MM.1S (cell line): ENCODE data around the gene HIPK1.

Source experiments
- DNase-seq: peaks from one replicate; pipeline ENCODE4 v3.0.0-alpha.2; 2015
- H2AFZ ChIP-seq: fragments of 300-600 bp; sonication (generic); 2 replicates; pipeline ENCODE4 v1.6.0; 2016; ENCODE audit warnings: antibody characterized with exemption, low read length
- H3F3A ChIP-seq: fragments of 300-600 bp; sonication (generic); 2 replicates; pipeline ENCODE4 v1.6.1; 2016; ENCODE audit warnings: mild to moderate bottlenecking, antibody characterized with exemption, low read length, moderate library complexity, mixed read lengths; ENCODE audit not compliant: insufficient read depth
- H3K27ac ChIP-seq: fragments of 300-600 bp; sonication (generic); 2 replicates; pipeline ENCODE4 v1.5.1; 2016; ENCODE audit warnings: mild to moderate bottlenecking, low read length
- H3K27me3 ChIP-seq: fragments of 300-600 bp; sonication (generic); replicated peaks from 2 replicates; pipeline ENCODE4 v1.6.0; 2016; ENCODE audit warnings: low read length; ENCODE audit not compliant: insufficient read depth
- H3K36me3 ChIP-seq: fragments of 300-600 bp; sonication (generic); replicated peaks from 2 replicates; pipeline ENCODE4 v1.6.1; 2016; ENCODE audit warnings: mild to moderate bottlenecking, low read length, mixed read lengths; ENCODE audit not compliant: insufficient read depth
- H3K4me1 ChIP-seq: fragments of 300-600 bp; sonication (generic); 2 replicates; pipeline ENCODE4 v1.6.1; 2016; ENCODE audit warnings: low read length, mixed read lengths
- H3K4me2 ChIP-seq: fragments of 300-600 bp; sonication (generic); 2 replicates; pipeline ENCODE4 v1.6.0; 2016; ENCODE audit warnings: low read depth, low read length
- H3K4me3 ChIP-seq: fragments of 300-600 bp; sonication (generic); 2 replicates; pipeline ENCODE4 v1.5.1; 2016; ENCODE audit warnings: low read length, mixed read lengths
- H3K79me2 ChIP-seq: fragments of 300-600 bp; sonication (generic); 2 replicates; pipeline ENCODE4 v1.6.1; 2016; ENCODE audit warnings: mixed run types, low read length, mixed read lengths
- H3K9ac ChIP-seq: fragments of 300-600 bp; sonication (generic); 2 replicates; pipeline ENCODE4 v1.6.1; 2016; ENCODE audit warnings: low read length, mixed read lengths
- H3K9me2 ChIP-seq: fragments of 300-600 bp; sonication (generic); replicated peaks from 2 replicates; pipeline ENCODE4 v1.6.1; 2016; ENCODE audit warnings: mild to moderate bottlenecking, low read length, mixed read lengths; ENCODE audit not compliant: insufficient read depth
- H3K9me3 ChIP-seq: fragments of 300-600 bp; sonication (generic); replicated peaks from 2 replicates; pipeline ENCODE4 v1.6.1; 2016; ENCODE audit warnings: mild to moderate bottlenecking, low read length, mixed read lengths; ENCODE audit not compliant: insufficient read depth
- H4K20me1 ChIP-seq: fragments of 300-600 bp; sonication (generic); 2 replicates; pipeline ENCODE4 v1.6.1; 2016; ENCODE audit warnings: mild to moderate bottlenecking, low read length, moderate library complexity, mixed read lengths; ENCODE audit not compliant: insufficient read depth
- CTCF ChIP-seq: fragments of 300-600 bp; sonication (generic); IDR thresholded peaks from 2 replicates; pipeline ENCODE4 v1.5.1; 2016; ENCODE audit warnings: antibody characterized with exemption, low read length, mixed read lengths
- EZH2 ChIP-seq: fragments of 300-600 bp; sonication (generic); optimal IDR thresholded peaks from 2 replicates; pipeline ENCODE3; 2017; ENCODE audit warnings: low read depth, mild to moderate bottlenecking, antibody characterized with exemption, low read length, mixed read lengths
- EZH2phosphoT487 ChIP-seq: fragments of 300-600 bp; sonication (generic); IDR thresholded peaks from 2 replicates; pipeline ENCODE4 v1.6.1; 2018; ENCODE audit warnings: antibody characterized with exemption, low read length

Gene HIPK1

GRCh38 chr1:113905435-113905861 is 23.7 kb upstream of the HIPK1 start:
- H3K27ac ChIP-seq = peak overlapping the region; percentile 72; the same call in 1 of the 2 replicates
- H3K27me3 ChIP-seq = no peaks in the 10 kb centered on the region
- peak overlapping the region; percentile 87 for H3K4me3 ChIP-seq
- TF ChIP-seq EZH2phosphoT487 = no peak
- TF ChIP-seq CTCF = no peak
- TF ChIP-seq EZH2 = no peak
- H2AFZ ChIP-seq = peak overlapping the region; percentile 75
- peak; percentile 17 for DNase-seq
- no peaks in the 10 kb centered on the region for H3K9me3 ChIP-seq
- H3F3A ChIP-seq = no peaks in the 10 kb centered on the region
- H3K36me3 ChIP-seq = no peaks in the 10 kb centered on the region
- H4K20me1 ChIP-seq = no peaks in the 10 kb centered on the region
- peak overlapping the region; percentile 63 for H3K4me2 ChIP-seq
- H3K79me2 ChIP-seq = peaks cover 15% of the 10 kb centered on the region
- H3K9ac ChIP-seq = peak overlapping the region; percentile 81
- H3K9me2 ChIP-seq = no peaks in the 10 kb centered on the region
- H3K4me1 ChIP-seq = 0 out of 2 replicates have a peak, but pooled peaks cover 5% of the 10 kb centered on the region

- H3K9me3 ChIP-seq = no peaks in the 10 kb centered on the region
- H3K27ac ChIP-seq = no peak overlapping the region
- no peaks in the 10 kb centered on the region for H3K36me3 ChIP-seq
- H2AFZ ChIP-seq = no peak overlapping the region
- no peak overlapping the region for H3K9ac ChIP-seq
- H3K4me3 ChIP-seq = no peak overlapping the region
- DNase-seq = no peak
- H3K4me1 ChIP-seq = no peaks in the 10 kb centered on the region
- no peaks in the 10 kb centered on the region for H3K27me3 ChIP-seq
- H3K79me2 ChIP-seq = no peaks in the 10 kb centered on the region
- H3F3A ChIP-seq = no peaks in the 10 kb centered on the region
- no peaks in the 10 kb centered on the region for H4K20me1 ChIP-seq
- TF ChIP-seq EZH2 (no peak), CTCF (no peak), EZH2phosphoT487 (no peak)
- no peak overlapping the region for H3K4me2 ChIP-seq
- no peaks in the 10 kb centered on the region for H3K9me2 ChIP-seq
Measured at GRCh38 chr1:113912594-113913311, 16.4 kb upstream of the HIPK1 start.

GRCh38 chr1:113913312-113913668 is 15.8 kb upstream of the HIPK1 start:
- H3K27me3 ChIP-seq = no peaks in the 10 kb centered on the region
- no peaks in the 10 kb centered on the region for H3K9me2 ChIP-seq
- no peaks in the 10 kb centered on the region for H3K36me3 ChIP-seq
- TF ChIP-seq EZH2 = no peak
- no peak for TF ChIP-seq CTCF
- no peak for TF ChIP-seq EZH2phosphoT487
- H2AFZ ChIP-seq = no peak overlapping the region
- H3K4me2 ChIP-seq = no peak overlapping the region
- H3K4me1 ChIP-seq = no peaks in the 10 kb centered on the region
- H3F3A ChIP-seq = no peaks in the 10 kb centered on the region
- H3K27ac ChIP-seq = no peak overlapping the region
- H3K4me3 ChIP-seq = no peak overlapping the region
- no peak overlapping the region for H3K9ac ChIP-seq
- H3K9me3 ChIP-seq = no peaks in the 10 kb centered on the region
- no peaks in the 10 kb centered on the region for H4K20me1 ChIP-seq
- no peaks in the 10 kb centered on the region for H3K79me2 ChIP-seq
- no peak for DNase-seq
